CD4-positive, alpha-beta memory T cell (primary cell): ENCODE data around the gene PKIB. TPM values are rescaled to one million over a fixed set of nuclear protein-coding genes. Genes with fewer than 3 reads are reported as not detected.
"Not testable (repeated sequence)": the region's sequence is repeated elsewhere in the genome, so short reads cannot be mapped to it uniquely, and the experiment has no call there.

Experiments used
- CTCF ChIA-PET: fragments of 350-600 bp; sonication (Branson Sonifier 250); formaldehyde crosslinking; loops from one replicate; lab custom pipeline; 2021; ENCODE audit warnings: inconsistent platforms; ENCODE audit not compliant: partially characterized antibody; lab: Charles Lee
- POLR2A ChIA-PET: fragments of 350-600 bp; sonication (Branson Sonifier 250); formaldehyde crosslinking; loops from one replicate; lab custom pipeline; 2021; ENCODE audit not compliant: partially characterized antibody; lab: Charles Lee
- DNase-seq, 5 donors: peaks; one replicate each; pipeline versions ENCODE4 v3.0.0 to v3.0.0-alpha.2; 2020 to 2022; ENCODE audit warnings: mixed read lengths in 1 of 5
- H3K27ac ChIP-seq: one replicate; pipeline ENCODE4 v1.7.0; 2013; ENCODE audit warnings: low read depth, low read length
- H3K27me3 ChIP-seq: 2 replicates; pipeline ENCODE4 v1.7.0; 2013; ENCODE audit warnings: mild to moderate bottlenecking, low read length, moderate library complexity; ENCODE audit not compliant: insufficient read depth
- H3K36me3 ChIP-seq: 2 replicates; pipeline ENCODE4 v1.7.0; 2013; ENCODE audit warnings: mild to moderate bottlenecking, low read length, moderate library complexity; ENCODE audit not compliant: insufficient read depth
- H3K4me1 ChIP-seq: 2 replicates; pipeline ENCODE4 v1.7.0; 2013; ENCODE audit warnings: mild to moderate bottlenecking, low read length, moderate library complexity; ENCODE audit not compliant: insufficient read depth
- H3K4me3 ChIP-seq, 2 donors: one replicate each; pipeline ENCODE4 v1.7.0; 2013; ENCODE audit warnings: low read length in 2 of 2, mild to moderate bottlenecking in 1 of 2
- H3K9me3 ChIP-seq, 2 donors: one replicate each; pipeline ENCODE4 v1.7.0; 2013; ENCODE audit warnings: low read length in 2 of 2, control low read depth in 1 of 2; ENCODE audit not compliant: control insufficient read depth in 1 of 2
- H3K27ac Mint-ChIP-seq, 7 donors: one replicate each; pipeline ENCODE4 v1.8.0; 2020 to 2021; ENCODE audit warnings: mixed read lengths in 7 of 7, mild to moderate bottlenecking in 6 of 7, inconsistent platforms in 3 of 7, moderate library complexity in 3 of 7
- H3K27me3 Mint-ChIP-seq, 2 donors: one replicate each; pipeline ENCODE4 v1.8.0; 2020 to 2021; ENCODE audit warnings: mixed read lengths in 2 of 2
- H3K36me3 Mint-ChIP-seq, 2 donors: one replicate each; pipeline ENCODE4 v1.8.0; 2020 to 2021; ENCODE audit warnings: mixed read lengths in 2 of 2, inconsistent platforms in 1 of 2, mild to moderate bottlenecking in 1 of 2
- H3K4me1 Mint-ChIP-seq, 4 donors: one replicate each; pipeline ENCODE4 v1.8.0; 2020 to 2021; ENCODE audit warnings: mixed read lengths in 4 of 4, mild to moderate bottlenecking in 1 of 4
- H3K4me3 Mint-ChIP-seq, 8 donors: one replicate each; pipeline ENCODE4 v1.8.0; 2020 to 2021; ENCODE audit warnings: mixed read lengths in 8 of 8, mild to moderate bottlenecking in 7 of 8, moderate library complexity in 6 of 8, inconsistent platforms in 3 of 8
- H3K9me3 Mint-ChIP-seq, 8 donors: one replicate each; pipeline ENCODE4 v1.8.0; 2020 to 2021; ENCODE audit warnings: mixed read lengths in 8 of 8, mild to moderate bottlenecking in 5 of 8, inconsistent platforms in 3 of 8, moderate library complexity in 1 of 8
- intact Hi-C: fragments of 100-400 bp; cut with micrococcal nuclease; formaldehyde crosslinking; loops from one replicate; pipeline ENCODE4 v1.15.1; 2023
- polyA plus RNA-seq, 2 donors: library from polyadenylated mRNA; unstranded; fragments of 300-500 nt; fragmentation: Illumina TruSeq; gene quantifications; one replicate each; pipeline ENCODE4 v1.2.3, GENCODE V29; 2021
- total RNA-seq, 2 experiments: library from RNA; stranded (reverse); gene quantifications; one replicate each; pipeline ENCODE4 v1.2.3, GENCODE V29; 2021

The PKIB gene
- total and polyA plus RNA-seq, 4 experiments from 2014 or later: 0.24 to 0.89 (median 0.67) TPM; not detected in 1

GRCh38 chr6:122631571-122632249 is 21.5 kb downstream of the PKIB start:
- no peaks in the 10 kb centered on the region for H3K36me3 Mint-ChIP-seq
- no peaks in the 10 kb centered on the region for H3K4me1 ChIP-seq
- POLR2A ChIA-PET: no interaction called here
- no peak overlapping the region for H3K4me3 Mint-ChIP-seq
- H3K27me3 Mint-ChIP-seq: peaks cover 0 to 4% of the 10 kb centered on the region in 2 donors
- no peak for DNase-seq
- H3K9me3 Mint-ChIP-seq: peaks cover 0 to 2% (median 0%) of the 10 kb centered on the region in 8 donors
- intact Hi-C loops: no loop called here
- no peak overlapping the region for H3K27ac ChIP-seq
- H3K4me1 Mint-ChIP-seq: no peaks in the 10 kb centered on the region
- no peak overlapping the region for H3K27ac Mint-ChIP-seq
- H3K27me3 ChIP-seq: no peaks in the 10 kb centered on the region
- no peak overlapping the region for H3K4me3 ChIP-seq
- no peaks in the 10 kb centered on the region for H3K36me3 ChIP-seq
- no peaks in the 10 kb centered on the region for H3K9me3 ChIP-seq
- CTCF ChIA-PET: no interaction called here

GRCh38 chr6:122640366-122640765 is 30.2 kb downstream of the PKIB start:
- Mint-ChIP-seq H3K4me1 (no peaks in the 10 kb centered on the region), H3K27ac (no peak overlapping the region), H3K36me3 (no peaks in the 10 kb centered on the region), H3K27me3 (no peaks in the 10 kb centered on the region), H3K9me3 (no peaks in the 10 kb centered on the region), H3K4me3 (no peak overlapping the region)
- H3K36me3 ChIP-seq: no peaks in the 10 kb centered on the region
- ChIA-PET POLR2A (no interaction called here), CTCF (no interaction called here)
- intact Hi-C loops: no loop called here
- DNase-seq: no peak
- H3K4me3 ChIP-seq: no peak overlapping the region
- H3K4me1 ChIP-seq: no peaks in the 10 kb centered on the region
- H3K27ac ChIP-seq: no peak overlapping the region
- H3K27me3 ChIP-seq: no peaks in the 10 kb centered on the region
- H3K9me3 ChIP-seq: no peaks in the 10 kb centered on the region

GRCh38 chr6:122641819-122642218 is 31.6 kb downstream of the PKIB start:
- Mint-ChIP-seq H3K4me3 (no peak overlapping the region), H3K9me3 (no peaks in the 10 kb centered on the region), H3K27me3 (no peaks in the 10 kb centered on the region), H3K4me1 (no peaks in the 10 kb centered on the region), H3K36me3 (no peaks in the 10 kb centered on the region), H3K27ac (no peak overlapping the region)
- Histone ChIP-seq H3K9me3 (no peaks in the 10 kb centered on the region), H3K27ac (no peak overlapping the region), H3K4me1 (no peaks in the 10 kb centered on the region), H3K27me3 (no peaks in the 10 kb centered on the region), H3K36me3 (no peaks in the 10 kb centered on the region), H3K4me3 (no peak overlapping the region)
- no peak for DNase-seq
- ChIA-PET POLR2A (no interaction called here), CTCF (no interaction called here)
- intact Hi-C loops: no loop called here

- H3K4me1 Mint-ChIP-seq, H3K9me3 Mint-ChIP-seq, DNase-seq, H3K27me3 Mint-ChIP-seq, H3K4me3 ChIP-seq, H3K27ac Mint-ChIP-seq, H3K36me3 Mint-ChIP-seq, H3K27ac ChIP-seq, intact Hi-C loops, H3K4me1 ChIP-seq, H3K9me3 ChIP-seq, H3K4me3 Mint-ChIP-seq, POLR2A ChIA-PET, CTCF ChIA-PET, H3K27me3 ChIP-seq, H3K36me3 ChIP-seq: not testable (repeated sequence)
These were observed 32.4 kb downstream of the PKIB start for GRCh38 chr6:122642604-122643003.

- Histone ChIP-seq H3K9me3 (no peaks in the 10 kb centered on the region), H3K27me3 (no peaks in the 10 kb centered on the region), H3K36me3 (no peaks in the 10 kb centered on the region), H3K4me1 (no peaks in the 10 kb centered on the region), H3K4me3 (no peak overlapping the region), H3K27ac (no peak overlapping the region)
- Mint-ChIP-seq H3K9me3 (no peaks in the 10 kb centered on the region), H3K27ac (no peak overlapping the region), H3K4me3 (no peak overlapping the region), H3K4me1 (no peaks in the 10 kb centered on the region), H3K36me3 (no peaks in the 10 kb centered on the region), H3K27me3 (no peaks in the 10 kb centered on the region)
- POLR2A ChIA-PET: no interaction called here
- intact Hi-C loops: no loop called here
- no peak for DNase-seq
- CTCF ChIA-PET: no interaction called here
These were observed 35.1 kb downstream of the PKIB start for GRCh38 chr6:122645256-122645655.

- intact Hi-C loops: no loop called here
- no peak overlapping the region for H3K4me3 Mint-ChIP-seq
- H3K36me3 ChIP-seq: no peaks in the 10 kb centered on the region
- H3K27ac ChIP-seq: no peak overlapping the region
- no peak for DNase-seq
- H3K27me3 ChIP-seq: no peaks in the 10 kb centered on the region
- no peaks in the 10 kb centered on the region for H3K27me3 Mint-ChIP-seq
- no peak overlapping the region for H3K27ac Mint-ChIP-seq
- H3K4me3 ChIP-seq: no peak overlapping the region
- no peaks in the 10 kb centered on the region for H3K36me3 Mint-ChIP-seq
- peaks cover 0 to 1% (median 0%) of the 10 kb centered on the region in 8 donors for H3K9me3 Mint-ChIP-seq
- ChIA-PET POLR2A (no interaction called here), CTCF (no interaction called here)
- no peaks in the 10 kb centered on the region for H3K4me1 ChIP-seq
- no peaks in the 10 kb centered on the region for H3K9me3 ChIP-seq
- H3K4me1 Mint-ChIP-seq: no peaks in the 10 kb centered on the region
These were observed 37.6 kb downstream of the PKIB start for GRCh38 chr6:122647765-122648164.

- ChIA-PET POLR2A (no interaction called here), CTCF (no interaction called here)
- no peaks in the 10 kb centered on the region for H3K4me1 ChIP-seq
- intact Hi-C loops: no loop called here
- Mint-ChIP-seq H3K36me3 (no peaks in the 10 kb centered on the region), H3K4me1 (no peaks in the 10 kb centered on the region), H3K27ac (no peak overlapping the region), H3K4me3 (no peak overlapping the region), H3K9me3 (peaks cover 0 to 3% (median 0%) of the 10 kb centered on the region in 8 donors), H3K27me3 (no peaks in the 10 kb centered on the region)
- no peaks in the 10 kb centered on the region for H3K9me3 ChIP-seq
- H3K36me3 ChIP-seq: no peaks in the 10 kb centered on the region
- H3K27ac ChIP-seq: no peak overlapping the region
- H3K4me3 ChIP-seq: no peak overlapping the region
- no peaks in the 10 kb centered on the region for H3K27me3 ChIP-seq
- DNase-seq: no peak
These were observed 38.5 kb downstream of the PKIB start for GRCh38 chr6:122648726-122649125.

GRCh38 chr6:122649701-122650100 is 39.5 kb downstream of the PKIB start:
- no peak overlapping the region for H3K27ac Mint-ChIP-seq
- no peaks in the 10 kb centered on the region for H3K27me3 Mint-ChIP-seq
- Histone ChIP-seq H3K27ac (no peak overlapping the region), H3K4me1 (no peaks in the 10 kb centered on the region), H3K36me3 (no peaks in the 10 kb centered on the region), H3K27me3 (no peaks in the 10 kb centered on the region), H3K4me3 (no peak overlapping the region), H3K9me3 (no peaks in the 10 kb centered on the region)
- H3K9me3 Mint-ChIP-seq: peaks cover 0 to 3% (median 0%) of the 10 kb centered on the region in 8 donors
- ChIA-PET CTCF (no interaction called here), POLR2A (no interaction called here)
- intact Hi-C loops: no loop called here
- no peak for DNase-seq
- H3K4me3 Mint-ChIP-seq: no peak overlapping the region
- H3K4me1 Mint-ChIP-seq: no peaks in the 10 kb centered on the region
- H3K36me3 Mint-ChIP-seq: no peaks in the 10 kb centered on the region
